Measurements from ENCODE around the gene CDX1.

Gene CDX1

GRCh38 chr5:150131978-150132694 is 34.4 kb upstream of the CDX1 start:
- DNase-seq (ENCODE audit: low read depth): no peak

GRCh38 chr5:150132740-150133139 is 33.8 kb upstream of the CDX1 start:
- no peak for DNase-seq (ENCODE audit: low read depth)

- DNase-seq (ENCODE audit: low read depth): no peak
These were observed 32.9 kb upstream of the CDX1 start for GRCh38 chr5:150133581-150134197.

- no peak for DNase-seq (ENCODE audit: low read depth)
These were observed 32.4 kb upstream of the CDX1 start for GRCh38 chr5:150134198-150134588.

GRCh38 chr5:150135557-150136304 is 30.8 kb upstream of the CDX1 start:
- no peak for DNase-seq (ENCODE audit: low read depth)

GRCh38 chr5:150136305-150137167 is 30.0 kb upstream of the CDX1 start:
- DNase-seq (ENCODE audit: low read depth): no peak

- DNase-seq (ENCODE audit: low read depth): peak; percentile 77
These were observed 29.2 kb upstream of the CDX1 start for GRCh38 chr5:150137168-150137957.

- peak; percentile 31 for DNase-seq (ENCODE audit: low read depth)
These were observed 28.6 kb upstream of the CDX1 start for GRCh38 chr5:150137997-150138396.

- DNase-seq (ENCODE audit: low read depth): peak; percentile 76
These were observed 27.9 kb upstream of the CDX1 start for GRCh38 chr5:150138551-150139265.

- DNase-seq (ENCODE audit: low read depth): peak; percentile 78
These were observed 27.2 kb upstream of the CDX1 start for GRCh38 chr5:150139334-150139733.

GRCh38 chr5:150140830-150141229 is 25.7 kb upstream of the CDX1 start:
- peak; percentile 87 for DNase-seq (ENCODE audit: low read depth)

GRCh38 chr5:150141544-150142184 is 24.9 kb upstream of the CDX1 start:
- peak; percentile 91 for DNase-seq (ENCODE audit: low read depth)

- DNase-seq (ENCODE audit: low read depth): no peak
These were observed 24.2 kb upstream of the CDX1 start for GRCh38 chr5:150142185-150142958.

- peak; percentile 97 for DNase-seq (ENCODE audit: low read depth)
These were observed 23.6 kb upstream of the CDX1 start for GRCh38 chr5:150142959-150143349.

- DNase-seq (ENCODE audit: low read depth): peak; percentile 95
These were observed 23.0 kb upstream of the CDX1 start for GRCh38 chr5:150143350-150144245.

- DNase-seq (ENCODE audit: low read depth): peak; percentile 90
These were observed 22.3 kb upstream of the CDX1 start for GRCh38 chr5:150144246-150144801.

- DNase-seq (ENCODE audit: low read depth): peak; percentile 55
These were observed 21.7 kb upstream of the CDX1 start for GRCh38 chr5:150144879-150145278.

GRCh38 chr5:150146235-150146634 is 20.3 kb upstream of the CDX1 start:
- no peak for DNase-seq (ENCODE audit: low read depth)
